Measurements from ENCODE around the gene HCFC1.

DNA sequence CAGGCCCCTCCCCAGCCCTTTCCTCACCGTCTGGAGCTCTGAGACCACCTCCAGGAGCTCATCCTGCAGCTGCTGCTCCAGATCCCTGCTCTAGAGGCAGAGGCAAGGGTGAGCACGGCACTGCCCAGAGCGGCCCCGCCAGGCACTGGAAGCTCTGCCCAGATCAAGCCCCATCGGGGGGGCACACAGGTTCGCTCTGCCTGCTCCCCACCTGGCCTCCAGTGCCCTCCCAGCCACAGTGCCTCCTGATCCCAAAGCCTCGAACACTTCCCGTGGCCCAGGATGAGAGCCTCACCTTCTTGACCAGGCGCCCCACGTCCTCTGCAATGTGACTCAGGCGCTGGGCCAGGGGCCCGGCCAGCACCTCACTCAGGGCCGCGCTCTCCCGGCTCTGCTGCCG lies 50.5 kb downstream of the HCFC1 start:
- TF ChIP-seq POLR2A (IDR thresholded peaks at IDR 0.05; ENCODE audit: control extremely low read depth in 1 of 2, low read depth in 2 of 2, low read length in 2 of 2) (no peak), ASH2L (IDR thresholded peaks at IDR 0.05; ENCODE audit: low read length) (no peak), CTCF (IDR thresholded peaks at IDR 0.05; ENCODE audit: control extremely low read depth in 1 of 3, insufficient read depth in 1 of 3, low read depth in 1 of 3, low read length in 3 of 3) (no peak), ATF3 (IDR thresholded peaks at IDR 0.05; ENCODE audit: insufficient read depth, low read depth, low read length) (no peak), USF2 (IDR thresholded peaks at IDR 0.05; ENCODE audit: low read length) (no peak)
